Endothelial cell of umbilical vein (primary cell): ENCODE measurements around the gene KCP. TPM values are rescaled to one million over a fixed set of nuclear protein-coding genes. Genes with fewer than 3 reads are reported as not detected.

Experiments used
- BruUV-seq: library from RNA; stranded (reverse); fragments of 400-500 nt; replicated peaks from 2 replicates; lab custom pipeline; 2021; lab: Mats Ljungman, UMichigan
- CTCF ChIA-PET: fragments of 300-600, 350-600 bp; sonication (Branson Sonifier 250); formaldehyde crosslinking; loops from one replicate; lab custom pipeline; 2021; ENCODE audit warnings: antibody characterized with exemption, inconsistent platforms; lab: Charles Lee
- POLR2A ChIA-PET: fragments of 300-600, 350-600 bp; sonication (Branson Sonifier 250); formaldehyde crosslinking; loops from one replicate; lab custom pipeline; 2021; ENCODE audit warnings: antibody characterized with exemption, inconsistent platforms; lab: Charles Lee
- DNase-seq: peaks from one replicate; pipeline ENCODE4 v3.0.0-alpha.2; 2011; ENCODE audit warnings: low read depth, low spot score
- FAIRE-seq: peaks from 2 replicates; lab custom pipeline; 2011; peaks lifted over from hg19 to GRCh38; lab: Jason Lieb, UNC
- H2AFZ ChIP-seq: 2 replicates; pipeline ENCODE4 v1.6.0; 2012; ENCODE audit warnings: low read depth, low read length, control low read depth, inconsistent platforms
- H3K27ac ChIP-seq: 2 replicates; pipeline ENCODE4 v1.5.1; 2011; ENCODE audit warnings: low read depth, mild to moderate bottlenecking, control low read depth, low read length, moderate library complexity; ENCODE audit not compliant: insufficient read depth
- H3K27me3 ChIP-seq, 2 experiments: 2 replicates each; pipeline versions ENCODE4 v1.6.0 to v1.6.1; 2011; ENCODE audit warnings: low read length in 2 of 2, mixed read lengths in 1 of 2; ENCODE audit not compliant: control insufficient read depth in 2 of 2, insufficient read depth in 2 of 2
- H3K36me3 ChIP-seq, 2 experiments: 2 replicates in 1 of 2; 3 replicates in 1 of 2; pipeline ENCODE4 v1.5.1; 2011; ENCODE audit warnings: low read length in 2 of 2, mild to moderate bottlenecking in 1 of 2, moderate library complexity in 1 of 2; ENCODE audit not compliant: control insufficient read depth in 2 of 2, insufficient read depth in 2 of 2; ENCODE audit errors: extremely low read depth in 1 of 2
- H3K4me1 ChIP-seq: 3 replicates; pipeline ENCODE4 v1.5.1; 2011; ENCODE audit warnings: mild to moderate bottlenecking, low read length; ENCODE audit not compliant: control insufficient read depth, insufficient read depth; ENCODE audit errors: extremely low read depth
- H3K4me2 ChIP-seq: 2 replicates; pipeline ENCODE4 v1.6.1; 2011; ENCODE audit warnings: low read length, control low read depth, mixed read lengths; ENCODE audit not compliant: insufficient read depth
- H3K4me3 ChIP-seq, 3 experiments: fragments of 200-600 bp in 1 of 3; sonication (generic), shearing (Covaris generic) in 1 of 3; replicated peaks in 1 of 3; 2 replicates each; pipeline ENCODE4 v1.5.1; 2011 to 2016; ENCODE audit warnings: control low read depth in 3 of 3, low read length in 3 of 3, mild to moderate bottlenecking in 2 of 3, inconsistent platforms in 1 of 3, low read depth in 1 of 3, moderate library complexity in 1 of 3; ENCODE audit not compliant: insufficient read depth in 1 of 3
- H3K79me2 ChIP-seq: 2 replicates; pipeline ENCODE4 v1.6.0; 2012; ENCODE audit warnings: low read length, inconsistent platforms; ENCODE audit not compliant: control insufficient read depth, insufficient read depth
- H3K9ac ChIP-seq: replicated peaks from 2 replicates; pipeline ENCODE3; 2011; ENCODE audit warnings: low read length, control low read depth; ENCODE audit not compliant: insufficient read depth; ENCODE audit errors: extremely low read depth
- H3K9me1 ChIP-seq: replicated peaks from 3 replicates; pipeline ENCODE4 v1.6.0; 2011; ENCODE audit warnings: mild to moderate bottlenecking, low read length; ENCODE audit not compliant: control insufficient read depth, insufficient read depth; ENCODE audit errors: extremely low read depth
- H3K9me3 ChIP-seq: replicated peaks from 2 replicates; pipeline ENCODE4 v1.5.1; 2012; ENCODE audit warnings: low read length, inconsistent platforms; ENCODE audit not compliant: control insufficient read depth, insufficient read depth
- H4K20me1 ChIP-seq: replicated peaks from 2 replicates; pipeline ENCODE3; 2011; ENCODE audit warnings: mild to moderate bottlenecking, low read length; ENCODE audit not compliant: control insufficient read depth, insufficient read depth; ENCODE audit errors: extremely low read depth
- EZH2 ChIP-seq: IDR thresholded peaks from 2 replicates; pipeline ENCODE4 v1.6.1; 2012; ENCODE audit warnings: borderline replicate concordance, low read depth, mild to moderate bottlenecking, moderate library complexity, low read length, inconsistent platforms; ENCODE audit not compliant: severe bottlenecking
- FOS ChIP-seq: IDR thresholded peaks from 2 replicates; pipeline ENCODE4 v1.6.1; 2011; ENCODE audit warnings: mild to moderate bottlenecking, low read length, moderate library complexity, borderline replicate concordance; ENCODE audit not compliant: insufficient read depth
- GATA2 ChIP-seq: IDR thresholded peaks from 2 replicates; pipeline ENCODE4 v1.7.0; 2011; ENCODE audit warnings: low read depth, mild to moderate bottlenecking, moderate library complexity, mixed read lengths, low read length; ENCODE audit not compliant: insufficient read length, insufficient read depth
- JUN ChIP-seq: IDR thresholded peaks from 2 replicates; pipeline ENCODE4 v1.6.1; 2011; ENCODE audit warnings: borderline replicate concordance, low read depth; ENCODE audit not compliant: insufficient read length, insufficient read depth
- MYC ChIP-seq: IDR thresholded peaks from one replicate; pipeline ENCODE4 v1.6.1; 2011; ENCODE audit warnings: mild to moderate bottlenecking, low read depth, low read length
- POLR2A ChIP-seq: IDR thresholded peaks from 2 replicates; pipeline ENCODE4 v1.6.1; 2012; ENCODE audit warnings: low read depth, mild to moderate bottlenecking, control low read depth, low read length
- POLR2AphosphoS5 ChIP-seq: IDR thresholded peaks from 2 replicates; pipeline ENCODE4 v1.6.1; 2012; ENCODE audit warnings: low read depth, mild to moderate bottlenecking, control low read depth, low read length, moderate library complexity; ENCODE audit not compliant: insufficient read depth
- dilution Hi-C: fragments of 300-500 bp; cut with MboI; formaldehyde crosslinking; loops from one replicate; pipeline ENCODE4 v1.15.0; 2019; ENCODE audit warnings: low sequenced_read_pairs; ENCODE audit not compliant: extremely low pct_ligation_motif_present
- intact Hi-C: fragments of 100-400 bp; cut with micrococcal nuclease; formaldehyde crosslinking; loops from one replicate; pipeline ENCODE4 v1.10.0; 2022
- polyA plus RNA-seq, 4 experiments: library from polyadenylated mRNA; depleted of rRNA in 3 of 4; stranded (reverse) in 3 of 4; unstranded in 1 of 4; fragments of >200 nt; gene quantifications; 2 replicates each; pipeline versions ENCODE4 v1.2.1 to v1.2.3, GENCODE V29; 2011 to 2012; ENCODE audit warnings: missing spikeins in 1 of 4
- total RNA-seq: library from RNA; stranded (reverse); gene quantifications from 2 replicates; pipeline ENCODE4 v1.2.3, GENCODE V29; 2021
- TF ChIP-seq, protein P1 (sequence below), 2 donors: IDR thresholded peaks; 1 replicate in 1 of 2; 2 replicates in 1 of 2; pipeline ENCODE4 v1.5.1; 2011; ENCODE audit warnings: low read length in 2 of 2, mild to moderate bottlenecking in 2 of 2, moderate library complexity in 2 of 2, control low read depth in 1 of 2, inconsistent platforms in 1 of 2, low read depth in 1 of 2; ENCODE audit not compliant: insufficient read depth in 1 of 2; ENCODE audit errors: extremely low read depth in 1 of 2
- TF ChIP-seq, protein P2 (sequence below): IDR thresholded peaks from 2 replicates; pipeline ENCODE4 v1.6.1; 2011; ENCODE audit not compliant: insufficient read depth, insufficient read length

Gene KCP
- total and polyA plus RNA-seq, 2 donors (not counting 3 experiments of a cell fraction or from before 2014, with no cell fraction given), result not detected

DNA sequence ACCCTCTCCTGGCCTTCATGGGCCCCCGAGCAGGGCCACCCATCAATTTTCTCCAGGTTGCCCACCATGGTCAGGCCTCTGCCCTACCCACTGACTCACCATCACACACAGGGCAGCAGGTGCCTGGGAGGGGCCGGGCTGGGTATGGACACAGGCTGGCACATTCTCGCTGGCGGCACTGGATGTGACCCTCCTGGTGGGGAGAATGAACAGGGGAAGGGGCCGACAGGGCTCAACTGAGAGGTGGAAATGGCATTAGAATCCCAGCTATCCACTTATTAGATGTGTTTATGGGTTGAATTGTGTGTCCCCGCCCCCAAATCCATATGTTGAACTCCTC is 16.4 kb downstream of the KCP start:
- TF ChIP-seq POLR2AphosphoS5, result no peak
- TF ChIP-seq EZH2, result no peak
- no peak for TF ChIP-seq MYC
- TF ChIP-seq FOS, result no peak
- TF ChIP-seq, protein P1, sequence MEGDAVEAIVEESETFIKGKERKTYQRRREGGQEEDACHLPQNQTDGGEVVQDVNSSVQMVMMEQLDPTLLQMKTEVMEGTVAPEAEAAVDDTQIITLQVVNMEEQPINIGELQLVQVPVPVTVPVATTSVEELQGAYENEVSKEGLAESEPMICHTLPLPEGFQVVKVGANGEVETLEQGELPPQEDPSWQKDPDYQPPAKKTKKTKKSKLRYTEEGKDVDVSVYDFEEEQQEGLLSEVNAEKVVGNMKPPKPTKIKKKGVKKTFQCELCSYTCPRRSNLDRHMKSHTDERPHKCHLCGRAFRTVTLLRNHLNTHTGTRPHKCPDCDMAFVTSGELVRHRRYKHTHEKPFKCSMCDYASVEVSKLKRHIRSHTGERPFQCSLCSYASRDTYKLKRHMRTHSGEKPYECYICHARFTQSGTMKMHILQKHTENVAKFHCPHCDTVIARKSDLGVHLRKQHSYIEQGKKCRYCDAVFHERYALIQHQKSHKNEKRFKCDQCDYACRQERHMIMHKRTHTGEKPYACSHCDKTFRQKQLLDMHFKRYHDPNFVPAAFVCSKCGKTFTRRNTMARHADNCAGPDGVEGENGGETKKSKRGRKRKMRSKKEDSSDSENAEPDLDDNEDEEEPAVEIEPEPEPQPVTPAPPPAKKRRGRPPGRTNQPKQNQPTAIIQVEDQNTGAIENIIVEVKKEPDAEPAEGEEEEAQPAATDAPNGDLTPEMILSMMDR (IDR thresholded peaks at IDR 0.05; ENCODE audit: extremely low read depth in 1 of 2, insufficient read depth in 1 of 2, low read depth in 1 of 2, low read length in 2 of 2), result no peak
- TF ChIP-seq JUN, result no peak
- TF ChIP-seq GATA2, result no peak
- TF ChIP-seq, protein P2, sequence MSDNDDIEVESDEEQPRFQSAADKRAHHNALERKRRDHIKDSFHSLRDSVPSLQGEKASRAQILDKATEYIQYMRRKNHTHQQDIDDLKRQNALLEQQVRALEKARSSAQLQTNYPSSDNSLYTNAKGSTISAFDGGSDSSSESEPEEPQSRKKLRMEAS, result no peak
- TF ChIP-seq POLR2A, result no peak
- ChIA-PET CTCF (no interaction called here), POLR2A (no interaction called here)
- Histone ChIP-seq H3K27ac (no peak overlapping the region), H3K4me3 (no peak overlapping the region), H3K9ac (no peak overlapping the region), H2AFZ (no peak overlapping the region), H3K4me1 (no peaks in the 10 kb centered on the region), H3K79me2 (no peaks in the 10 kb centered on the region), H3K27me3 (peaks cover 6 to 19% of the 10 kb centered on the region in 2 experiments), H3K9me1 (no peaks in the 10 kb centered on the region), H3K9me3 (no peaks in the 10 kb centered on the region), H3K4me2 (no peak overlapping the region), H4K20me1 (no peaks in the 10 kb centered on the region), H3K36me3 (no peaks in the 10 kb centered on the region)
- FAIRE-seq (no peak), DNase-seq (no peak)
- BruUV-seq, result no TSS peak
- dilution Hi-C loops, result no loop called here
- intact Hi-C loops, result no loop called here
